Hypothalamus (tissue), 51 donors: ENCODE results near the gene LYL1.

Experiments
- DNase-seq, 51 donors: peaks; one replicate each; lab custom pipeline; 2025; lab: John Stamatoyannopoulos, UW

Gene LYL1

DNA sequence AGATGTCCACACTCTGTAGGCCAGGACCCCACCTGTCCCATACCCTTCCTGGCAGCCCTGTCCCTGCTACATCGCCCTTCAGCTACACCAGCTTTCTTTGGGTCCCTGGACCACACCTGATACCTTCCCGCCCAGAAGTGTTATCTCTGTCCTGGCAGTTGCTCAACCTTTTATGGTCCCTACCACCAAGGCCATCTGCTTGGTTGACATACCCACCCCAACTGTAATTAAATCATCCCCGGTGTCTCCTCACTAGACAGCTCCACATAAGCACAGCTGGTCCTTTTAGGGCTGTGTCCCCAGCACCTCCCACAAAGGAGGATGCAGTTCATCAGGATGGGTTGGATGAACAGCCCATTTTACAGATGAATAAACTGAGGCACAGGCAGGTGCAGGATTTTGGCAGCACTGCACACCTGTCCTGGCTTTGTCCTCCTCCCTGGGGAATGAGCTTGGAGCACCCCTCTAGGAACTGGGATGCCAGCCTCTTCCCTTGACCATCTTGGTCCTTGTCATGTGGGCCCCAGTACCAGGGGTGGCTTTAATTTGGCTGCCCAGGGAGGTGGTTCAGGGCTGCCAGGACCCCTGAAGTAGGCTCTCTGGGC, 28.3 kb upstream of the LYL1 start:
- DNase-seq, result no peak

DNA sequence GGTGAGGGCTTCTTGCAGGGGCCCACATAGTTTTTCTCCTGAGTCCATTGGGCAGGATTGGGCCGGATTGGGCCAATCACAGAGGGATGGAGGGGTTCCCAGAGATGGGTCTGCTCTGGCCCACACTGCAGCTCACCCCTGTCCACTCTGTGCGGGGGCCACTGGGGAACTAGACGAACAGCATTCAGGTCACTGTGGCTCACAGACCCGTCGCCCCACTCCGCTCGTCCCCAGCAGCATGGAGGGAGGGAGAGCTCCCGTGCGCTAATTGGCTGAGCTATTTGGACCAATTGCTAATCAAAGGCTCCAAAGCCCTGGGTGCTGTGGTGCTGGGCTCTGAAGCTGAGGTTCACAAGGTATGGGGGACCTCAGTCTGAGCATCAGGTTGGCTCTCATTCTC, 26.7 kb upstream of the LYL1 start:
- DNase-seq, result no peak

DNA sequence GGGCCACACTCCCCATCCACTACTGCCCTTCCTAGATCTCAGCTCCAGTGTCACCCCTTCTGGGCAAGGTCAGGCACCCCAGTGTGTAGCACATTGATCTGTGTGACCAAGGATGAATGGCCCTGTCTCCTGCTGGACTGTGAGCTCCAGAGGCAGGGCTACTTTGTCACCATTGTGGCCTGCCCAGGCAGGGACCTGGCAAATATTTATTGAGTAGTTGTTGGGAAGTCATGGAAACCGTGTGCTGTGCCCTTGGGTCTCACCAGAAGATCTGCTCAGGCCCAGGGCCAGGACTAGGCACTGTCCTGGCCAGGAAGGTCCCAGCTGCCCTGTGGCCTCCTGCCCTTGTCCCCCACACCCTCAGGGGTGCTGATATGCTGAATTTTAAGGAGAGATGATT, 25.9 kb upstream of the LYL1 start:
- DNase-seq, result no peak

DNA sequence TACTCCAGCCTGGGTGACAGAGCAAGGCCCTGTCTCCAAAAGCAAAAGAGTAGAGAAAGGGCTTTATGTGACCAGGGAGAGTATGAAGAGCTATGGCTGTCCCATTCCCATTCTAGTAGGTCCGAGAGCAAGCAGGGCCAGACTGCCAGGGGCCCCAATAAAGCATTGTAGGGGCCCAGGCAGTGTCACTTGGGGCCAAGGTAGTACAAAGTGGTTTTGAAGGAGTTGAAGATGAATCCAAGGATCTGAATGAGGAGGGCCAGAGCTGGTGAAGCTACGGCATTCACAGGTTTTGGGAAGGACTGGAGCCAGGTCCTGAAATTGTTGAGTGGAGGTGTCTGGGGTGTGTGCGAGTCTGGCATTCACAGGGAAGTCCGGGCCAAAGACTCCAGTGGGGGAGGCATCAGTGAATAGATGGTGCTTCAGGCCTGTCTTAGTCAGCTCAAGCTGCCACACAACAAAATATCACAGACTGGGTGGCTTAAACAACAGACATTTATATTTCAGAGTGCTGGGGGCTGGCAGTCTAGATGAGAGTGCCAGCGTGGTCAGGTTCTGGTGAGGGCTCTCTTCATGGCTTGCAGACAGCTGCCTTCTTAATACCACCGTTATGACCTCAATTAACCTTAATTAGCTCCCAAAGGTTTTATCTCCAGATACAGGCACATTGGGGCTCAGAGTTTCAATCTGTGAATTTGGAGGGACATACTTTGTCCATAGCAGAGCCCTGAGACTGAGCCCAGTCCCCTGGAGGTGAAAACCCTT, 25.3 kb upstream of the LYL1 start:
- peak in 1 of 51 donors; percentile 44 for DNase-seq

DNA sequence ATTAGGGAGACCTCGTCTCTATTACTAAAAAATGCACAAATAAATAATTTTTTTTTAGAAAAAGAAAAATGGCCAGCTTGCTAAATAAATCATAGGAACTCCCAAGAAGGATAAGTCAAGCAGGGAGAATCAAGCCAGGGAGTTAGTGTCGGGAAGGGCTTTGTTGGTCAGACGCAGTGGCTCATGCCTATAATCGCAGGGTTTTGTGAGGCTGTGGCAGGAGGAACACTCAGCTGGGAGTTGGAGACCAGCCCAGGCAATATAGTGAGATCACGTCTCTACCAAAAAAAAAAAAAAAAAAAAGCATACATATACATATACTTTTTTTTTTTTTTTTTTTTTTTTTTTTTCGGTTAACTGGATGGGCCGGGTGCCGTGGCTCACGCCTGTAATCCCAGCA, 24.4 kb upstream of the LYL1 start:
- no peak for DNase-seq

DNA sequence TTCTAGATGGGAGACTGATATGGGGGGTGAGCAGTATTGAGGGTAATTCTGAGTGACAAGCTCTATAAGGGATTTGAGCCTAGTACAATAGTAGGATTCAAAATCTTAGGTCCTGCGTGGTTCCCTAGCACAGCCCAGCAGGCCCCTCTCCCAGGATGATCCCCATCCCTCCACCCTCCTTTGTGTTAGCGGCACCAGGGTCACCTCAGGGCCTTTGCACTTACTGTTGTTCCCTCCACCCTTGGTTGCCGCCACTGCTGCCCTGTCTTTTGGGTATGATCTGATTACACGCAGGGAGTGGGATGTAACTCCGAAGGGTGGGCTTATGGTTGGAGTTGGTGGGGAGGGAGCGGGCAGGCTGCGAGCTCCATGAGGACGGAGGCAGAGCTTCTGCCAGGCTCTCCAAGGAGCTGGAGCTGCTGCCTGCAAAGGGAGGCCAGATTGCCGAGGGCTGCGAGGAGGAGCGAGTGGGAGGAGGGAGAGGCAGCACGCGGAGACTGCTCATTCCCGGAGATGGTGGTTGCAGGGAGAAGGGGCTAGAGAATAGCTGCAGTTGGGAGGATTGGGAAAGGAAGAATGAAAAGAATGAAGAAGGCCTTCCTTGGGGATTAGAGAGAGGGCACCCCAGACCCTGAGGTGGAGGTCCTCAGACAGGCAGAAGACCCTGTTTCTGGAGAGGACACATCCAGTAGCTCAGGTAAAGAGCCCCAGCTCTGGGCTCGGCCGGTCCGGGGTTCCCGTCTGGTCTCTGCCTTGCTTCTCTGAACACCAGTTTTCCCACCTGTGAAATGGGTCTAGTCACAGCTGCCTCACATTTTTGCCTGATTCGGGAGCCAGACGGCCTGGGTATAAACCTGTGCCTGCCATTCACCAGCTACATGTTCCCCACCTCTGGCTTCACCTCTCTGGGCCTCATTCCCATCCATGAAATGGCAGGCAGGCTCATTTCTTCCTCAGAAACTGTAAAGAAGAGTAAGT, 20.6 kb upstream of the LYL1 start:
- peak in 1 of 51 donors; percentile 18 for DNase-seq

DNA sequence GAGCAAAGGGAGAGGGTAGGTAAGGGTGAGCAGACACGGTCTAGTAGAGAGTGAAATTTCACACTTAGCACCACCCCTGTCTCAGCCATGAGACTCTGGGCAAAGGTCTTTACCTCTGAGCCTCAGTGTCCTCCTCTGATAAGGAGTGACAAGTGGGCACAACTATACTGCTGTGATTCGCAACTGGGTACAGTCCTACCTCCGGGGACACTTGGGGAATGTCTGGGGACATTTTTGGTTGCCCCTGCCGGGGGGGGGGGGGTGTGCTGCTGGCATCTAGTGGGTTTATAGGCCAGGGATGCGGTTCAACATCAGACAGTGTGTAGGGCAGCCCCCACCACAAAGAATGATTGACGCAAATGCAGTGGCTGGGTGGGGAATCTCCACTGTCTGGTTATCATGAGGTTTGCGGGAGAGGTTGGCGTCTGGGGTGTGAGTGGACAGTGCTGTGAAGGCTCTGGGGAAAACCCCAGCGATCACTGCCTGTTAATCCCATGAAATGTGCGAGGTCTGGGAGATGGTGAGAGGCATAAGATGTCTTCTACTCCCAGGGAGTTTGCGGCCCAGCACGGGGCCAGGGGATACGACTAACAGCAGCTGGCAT, 19.7 kb upstream of the LYL1 start:
- DNase-seq, result no peak

DNA sequence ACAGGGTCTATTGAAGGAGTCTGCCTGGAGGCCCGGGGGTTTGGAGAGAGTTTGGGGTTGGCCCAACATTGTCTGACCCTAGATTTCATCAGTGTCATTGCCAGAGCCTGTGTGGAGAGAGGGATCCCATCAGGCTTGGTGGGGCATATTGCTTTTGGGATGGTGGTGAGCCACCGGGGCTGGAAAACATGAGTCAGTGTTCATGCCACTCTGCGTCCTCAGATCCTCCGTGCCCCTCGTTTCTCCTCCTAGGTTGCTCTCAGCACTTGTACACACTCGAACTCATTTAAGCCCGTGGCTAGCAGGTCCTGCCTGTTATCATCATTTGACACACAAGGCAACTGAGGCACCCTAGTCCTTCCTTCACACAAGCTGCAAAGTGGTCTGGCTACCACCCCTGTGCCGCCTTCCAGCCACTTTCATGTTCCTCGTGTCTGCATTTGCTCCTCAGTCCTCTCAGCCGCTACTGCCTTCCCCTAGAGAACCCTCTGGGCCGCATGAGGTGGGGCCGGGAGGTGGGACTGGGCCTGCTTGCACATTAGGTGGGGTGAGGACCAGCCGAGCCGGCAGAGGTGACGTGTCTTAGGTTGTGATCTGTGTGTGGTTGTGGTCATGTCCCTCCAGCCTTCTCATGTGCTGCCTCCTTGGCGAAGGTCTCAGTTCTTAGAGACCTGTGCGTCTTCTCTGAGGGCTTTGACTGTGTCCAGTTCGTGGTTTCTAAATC, 19.1 kb upstream of the LYL1 start:
- no peak for DNase-seq

DNA sequence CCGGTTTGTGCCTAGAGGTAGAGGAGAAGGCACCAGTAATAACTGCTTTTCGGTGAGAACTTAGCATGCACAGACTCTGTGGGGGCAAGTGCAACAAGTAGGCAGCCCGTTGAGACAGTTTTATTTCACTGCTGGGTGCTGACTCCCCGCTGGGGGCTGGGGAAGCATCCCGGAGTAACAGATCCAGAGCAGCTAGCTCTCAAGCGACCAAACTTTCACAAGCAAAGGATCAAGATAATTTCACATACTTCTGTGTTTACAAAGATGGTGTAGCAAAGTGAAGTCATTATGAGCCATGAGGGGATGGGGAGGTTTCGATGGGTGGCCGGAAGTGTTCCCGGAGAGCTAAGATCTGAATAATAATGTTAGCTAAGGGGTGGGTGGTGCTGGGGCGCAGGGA, 18.2 kb upstream of the LYL1 start:
- DNase-seq, result no peak

DNA sequence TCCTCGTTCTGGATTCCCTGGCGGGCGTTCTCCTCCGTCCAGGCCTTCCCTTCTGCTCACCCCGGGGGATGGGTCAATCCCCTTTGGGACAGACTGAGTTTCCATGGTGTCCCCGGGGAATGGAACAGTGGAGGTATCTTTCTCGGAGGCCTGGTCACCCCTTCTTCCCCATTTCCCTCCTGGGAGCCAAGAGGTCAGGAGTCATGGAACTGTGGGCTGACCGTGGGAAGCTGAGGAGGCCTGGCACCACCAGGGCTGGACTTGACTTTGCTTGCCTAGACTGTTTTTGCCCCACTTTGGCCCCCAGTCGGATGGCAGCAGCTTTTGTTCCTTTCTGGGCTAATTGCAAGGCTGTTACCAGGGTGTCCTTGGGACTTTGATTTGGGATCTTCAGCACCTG, 17.4 kb upstream of the LYL1 start:
- DNase-seq, result no peak

DNA sequence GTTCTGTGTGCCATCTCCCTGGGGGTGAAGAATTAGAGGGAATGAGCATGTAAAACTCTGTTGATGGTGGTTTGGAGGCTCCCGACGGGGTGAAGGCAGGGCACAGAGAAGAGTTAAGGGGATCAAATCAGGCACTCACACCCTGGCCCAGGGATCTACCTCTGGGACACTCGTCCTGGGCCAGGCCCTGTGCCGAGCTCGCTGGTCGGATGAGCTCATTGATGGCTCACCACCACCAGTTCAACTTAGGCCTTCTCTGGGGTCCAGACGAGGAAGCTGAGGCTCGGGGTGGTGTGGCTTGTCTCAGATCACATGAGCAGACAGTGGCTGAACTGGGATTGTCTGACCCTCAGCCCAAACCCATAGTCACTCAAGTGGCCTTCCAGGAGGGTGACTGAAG, 17.0 kb upstream of the LYL1 start:
- DNase-seq, result no peak

DNA sequence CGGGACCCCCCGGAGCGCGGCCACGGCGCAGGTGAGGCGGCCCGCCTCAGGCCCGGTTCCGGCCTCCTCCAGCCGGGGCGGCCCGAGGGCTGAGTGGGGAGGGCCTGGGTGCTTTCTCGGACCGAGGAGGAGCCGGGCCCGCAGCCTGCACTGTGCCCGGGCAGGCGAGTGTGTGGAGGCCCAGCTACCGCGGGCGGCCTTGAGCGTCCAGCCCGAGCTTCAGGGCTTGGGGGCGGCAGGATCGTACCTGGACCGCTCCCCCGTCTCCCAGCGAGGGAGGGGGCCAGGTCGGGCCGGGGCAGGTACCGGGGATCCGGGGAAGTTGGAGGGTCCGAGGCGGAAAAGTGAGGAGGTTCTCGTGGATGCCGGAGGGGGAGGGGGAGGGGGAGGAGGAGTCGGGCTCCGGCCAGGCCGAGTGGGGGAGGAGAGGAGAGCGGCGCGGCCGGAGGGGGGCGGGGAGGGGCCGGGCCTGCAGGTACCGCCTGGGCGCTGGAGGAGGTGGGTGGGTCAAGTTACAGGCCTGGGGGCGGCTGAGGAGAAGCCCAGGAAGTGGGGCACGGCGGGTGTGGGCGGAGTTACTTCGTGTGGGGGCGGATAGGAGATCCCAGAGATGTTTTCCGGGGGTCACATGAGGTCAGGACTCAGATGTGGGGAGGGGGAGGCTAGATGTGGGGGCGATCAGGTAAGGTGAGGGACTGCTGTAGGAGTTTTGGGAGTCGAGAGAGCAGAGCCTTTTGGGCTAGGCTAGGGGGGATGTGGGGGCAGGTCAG, 16.0 kb upstream of the LYL1 start:
- peak in 7 of 51 donors; percentile 15 to 28 (median 20) for DNase-seq

DNA sequence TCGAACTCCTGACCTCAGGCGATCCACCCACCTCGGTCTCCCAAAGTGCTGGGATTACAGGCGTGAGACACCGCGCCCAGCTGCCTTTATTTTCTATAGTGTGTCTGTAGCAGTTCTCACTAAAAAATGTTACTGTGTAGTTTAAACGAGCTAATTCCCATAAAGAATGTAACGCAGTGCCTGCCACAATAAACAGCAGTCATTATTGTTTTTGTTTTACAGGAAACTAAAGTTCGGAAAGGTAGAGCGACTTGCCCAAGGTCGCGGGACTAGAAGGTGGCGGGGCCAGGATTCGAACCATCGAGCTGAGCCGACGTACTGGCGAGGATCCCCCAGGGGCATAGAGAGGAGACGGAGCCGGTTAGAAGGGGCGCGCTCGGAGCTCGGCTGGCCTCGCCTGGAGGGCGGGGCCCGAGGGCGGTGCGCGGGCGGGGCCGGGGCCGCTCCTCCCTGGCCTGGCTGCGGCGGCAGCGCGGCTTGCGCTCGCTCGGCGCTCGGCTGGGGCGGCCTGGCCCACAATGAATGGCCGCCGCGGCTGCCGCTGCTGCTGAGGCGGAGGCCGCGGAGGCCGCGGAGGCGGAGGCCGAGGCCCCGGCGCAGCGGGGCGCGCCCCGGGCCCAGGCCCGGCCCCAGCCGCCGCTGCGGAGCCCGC, 15.2 kb upstream of the LYL1 start, which contains the start of gene NACC1:
Gene NACC1 (plus strand): TSS at position 493 of the 652 bp plus-strand sequence. CDS start 16,944 bp downstream, outside the sequence.
- DNase-seq, result peak in 50 of 51 donors; percentile 27 to 93 (median 82)

DNA sequence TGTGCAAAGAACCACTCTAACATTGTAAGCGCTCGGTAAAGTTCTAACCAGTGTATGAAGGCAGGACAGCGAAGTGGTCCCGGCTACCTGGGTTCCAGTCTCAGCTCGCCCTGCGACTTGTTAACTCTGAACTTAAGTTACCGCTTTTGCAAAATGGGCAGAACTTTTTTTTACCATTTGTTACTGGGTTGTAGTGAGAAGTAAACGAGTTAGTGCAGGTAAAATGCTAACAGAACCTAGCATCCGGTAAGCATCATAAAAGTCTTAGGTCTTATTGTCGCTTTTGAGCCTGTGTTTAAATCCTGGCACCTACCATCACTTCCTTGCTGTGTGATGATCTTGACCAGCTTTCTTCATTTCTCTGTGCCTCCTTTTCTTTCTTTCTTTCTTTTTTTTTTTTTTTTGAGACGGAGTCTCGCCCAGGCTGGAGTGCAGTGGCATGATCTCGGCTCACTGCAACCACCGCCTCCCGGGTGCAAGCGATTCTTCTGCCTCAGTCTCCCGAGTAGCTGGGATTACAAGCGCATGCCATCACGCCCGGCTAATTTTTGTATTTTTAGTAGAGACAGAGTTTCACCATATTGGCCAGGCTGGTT, 14.6 kb upstream of the LYL1 start:
- no peak for DNase-seq

DNA sequence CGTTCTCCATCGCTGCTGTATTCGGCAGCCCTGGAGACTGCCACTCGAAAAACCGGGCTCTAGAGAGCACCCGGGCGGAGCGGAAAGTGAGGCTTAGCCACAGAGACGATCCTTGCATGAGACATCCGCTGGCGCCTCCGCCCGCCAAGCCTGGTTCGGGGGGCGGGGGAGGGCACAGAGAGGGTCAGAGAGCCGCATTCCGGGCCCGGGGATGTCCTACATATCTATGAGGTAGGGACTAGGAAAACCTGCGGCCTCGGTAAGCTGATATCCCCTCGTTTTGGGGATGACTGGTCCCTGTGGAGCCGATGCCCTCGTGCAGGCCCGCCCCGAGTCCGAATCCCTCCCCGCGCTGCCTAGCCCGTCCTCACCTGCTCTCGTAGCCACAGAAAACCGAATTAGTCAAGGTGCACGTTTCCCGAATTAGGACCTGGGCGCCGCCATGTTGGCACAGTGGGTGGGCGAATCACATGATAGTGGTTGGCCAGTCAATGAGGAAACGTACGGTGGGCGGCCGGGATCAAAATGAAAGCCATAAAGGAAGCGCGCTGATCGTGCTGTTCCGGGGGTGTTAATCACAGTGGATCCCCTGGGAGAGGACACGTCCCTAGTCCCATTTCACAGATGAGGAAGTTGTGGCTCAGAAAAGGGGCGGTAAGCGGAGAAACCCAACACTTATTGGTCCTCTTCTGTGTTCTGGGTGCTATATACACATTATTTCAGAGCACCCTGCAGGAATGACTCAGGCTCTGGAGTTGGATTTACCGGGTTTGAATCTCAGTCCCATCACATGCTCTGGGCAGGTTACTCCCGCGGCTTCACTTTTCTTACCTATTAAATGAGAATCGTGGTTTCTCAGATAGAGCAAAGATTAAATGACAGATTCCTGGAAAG, 13.9 kb upstream of the LYL1 start, which contains the start of gene TRMT1:
Gene TRMT1 (minus strand): TSS at position 459 of the 894 bp plus-strand sequence. CDS start 341 bp downstream, at position 118.
- DNase-seq, result peak; percentile 55 to 94 (median 84)

DNA sequence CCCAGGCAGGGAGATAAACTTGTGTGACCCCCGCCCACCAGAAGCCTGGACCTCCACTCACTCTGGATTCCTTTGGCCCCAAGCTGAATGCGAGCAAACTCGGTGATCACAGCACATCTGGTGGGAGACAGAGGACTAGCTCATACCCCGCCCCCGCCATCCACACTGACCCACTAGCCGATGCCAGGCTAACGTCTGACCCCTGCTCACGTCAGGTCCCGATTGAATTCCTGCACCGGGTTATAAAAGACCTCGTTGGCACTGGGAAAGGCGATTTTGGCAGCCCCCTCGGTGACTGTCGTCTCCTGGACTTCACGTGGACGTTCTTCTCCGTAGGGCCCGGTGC, 13.3 kb upstream of the LYL1 start:
- DNase-seq, result no peak

DNA sequence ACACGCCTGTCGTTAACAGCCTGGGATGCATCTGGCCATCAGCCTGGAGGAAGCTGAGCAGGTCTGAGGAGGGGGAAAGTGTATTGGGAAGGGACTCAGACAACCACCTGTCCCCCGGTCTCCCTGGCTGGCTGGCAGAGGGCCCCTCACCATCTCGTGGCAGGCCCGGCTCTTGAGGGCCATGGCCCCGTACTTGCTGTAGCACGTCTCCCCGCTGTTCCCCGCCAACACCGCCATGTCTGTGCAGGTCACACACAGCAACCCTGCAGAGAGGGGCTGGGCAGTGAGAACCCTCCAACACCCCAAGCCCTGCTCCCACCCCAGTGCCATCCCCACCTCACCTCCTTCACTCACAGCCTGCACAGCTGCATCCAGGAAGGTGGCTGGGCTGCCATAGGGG, 9.9 kb upstream of the LYL1 start:
- no peak for DNase-seq
